B cell (primary cell): ENCODE measurements around the gene TOP2B. TPM values are rescaled to one million over a fixed set of nuclear protein-coding genes. Genes with fewer than 3 reads are reported as not detected.

Source experiments
- ATAC-seq: fragments of 200-7000 bp; cut with Tn5 transposase; one replicate; pipeline ENCODE4 v1.10.0; 2021; ENCODE audit warnings: low read depth, mild to moderate bottlenecking, moderate number of reproducible peaks, moderate library complexity
- CTCF ChIA-PET: fragments of 350-600 bp; sonication (Branson Sonifier 250); formaldehyde crosslinking; loops from one replicate; lab custom pipeline; 2021; ENCODE audit warnings: antibody characterized with exemption, inconsistent platforms; lab: Charles Lee
- POLR2A ChIA-PET: fragments of 350-600 bp; sonication (Branson Sonifier 250); formaldehyde crosslinking; loops from one replicate; lab custom pipeline; 2021; ENCODE audit warnings: antibody characterized with exemption; lab: Charles Lee
- DNase-seq: peaks from one replicate; pipeline ENCODE4 v3.0.0; 2013
- H2AFZ ChIP-seq: 2 replicates; pipeline ENCODE4 v1.6.1; 2012; ENCODE audit warnings: mild to moderate bottlenecking, low read depth, low read length; ENCODE audit not compliant: insufficient read depth, poor library complexity, severe bottlenecking
- H3K27ac ChIP-seq, 2 donors: 1 replicate in 1 of 2; 2 replicates in 1 of 2; pipeline ENCODE4 v1.5.1; 2012 to 2013; ENCODE audit warnings: low read length in 2 of 2, mild to moderate bottlenecking in 2 of 2, moderate library complexity in 1 of 2
- H3K27me3 ChIP-seq, 4 experiments: fragments of 200-600 bp in 1 of 4; sonication (generic) in 1 of 4; replicated peaks in 1 of 4; 1 replicate in 2 of 4; 2 replicates in 2 of 4; pipeline versions ENCODE4 v1.6.1 to v1.7.0; 2013 to 2016; ENCODE audit warnings: low read length in 3 of 4, mild to moderate bottlenecking in 2 of 4, mixed read lengths in 1 of 4, moderate library complexity in 1 of 4; ENCODE audit not compliant: insufficient read depth in 4 of 4, control insufficient read depth in 3 of 4; ENCODE audit errors: control extremely low read depth in 1 of 4
- H3K36me3 ChIP-seq, 2 experiments: replicated peaks in 1 of 2; 1 replicate in 1 of 2; 2 replicates in 1 of 2; pipeline versions ENCODE4 v1.6.1 to v1.7.1; 2013; ENCODE audit warnings: low read length in 1 of 2; ENCODE audit not compliant: insufficient read depth in 2 of 2, control insufficient read depth in 1 of 2; ENCODE audit errors: control extremely low read depth in 1 of 2, extremely low read depth in 1 of 2
- H3K4me1 ChIP-seq, 2 donors: fragments of 200-600 bp in 1 of 2; sonication (generic) in 1 of 2; 1 replicate in 1 of 2; 2 replicates in 1 of 2; pipeline versions ENCODE4 v1.5.1 to v1.6.1; 2013 to 2017; ENCODE audit warnings: low read length in 2 of 2; ENCODE audit not compliant: control insufficient read depth in 2 of 2, insufficient read depth in 2 of 2
- H3K4me2 ChIP-seq: replicated peaks from 2 replicates; pipeline ENCODE3; 2012; ENCODE audit warnings: mild to moderate bottlenecking, low read depth, low read length; ENCODE audit not compliant: poor library complexity, severe bottlenecking
- H3K4me3 ChIP-seq, 5 experiments: fragments of 200-600 bp in 1 of 5; sonication (generic) in 1 of 5; 1 replicate in 3 of 5; 2 replicates in 2 of 5; pipeline versions ENCODE4 v1.5.1 to v1.7.0; 2011 to 2016; ENCODE audit warnings: low read length in 4 of 5, mild to moderate bottlenecking in 4 of 5, low read depth in 2 of 5, control low read depth in 1 of 5, moderate library complexity in 1 of 5; ENCODE audit not compliant: insufficient read depth in 1 of 5; ENCODE audit errors: control extremely low read depth in 1 of 5, extremely low read depth in 1 of 5
- H3K79me2 ChIP-seq: fragments of 200-600 bp; sonication (generic); one replicate; pipeline ENCODE4 v1.6.0; 2016; ENCODE audit warnings: low read length; ENCODE audit not compliant: control insufficient read depth, insufficient read depth
- H3K9ac ChIP-seq: fragments of 200-600 bp; sonication (generic); 2 replicates; pipeline ENCODE4 v1.6.1; 2017; ENCODE audit warnings: mild to moderate bottlenecking, low read length, moderate library complexity
- H3K9me3 ChIP-seq, 3 donors: one replicate each; pipeline versions ENCODE4 v1.6.1 to v1.7.1; 2013; ENCODE audit warnings: low read length in 2 of 3; ENCODE audit not compliant: control insufficient read depth in 2 of 3, insufficient read depth in 1 of 3; ENCODE audit errors: control extremely low read depth in 1 of 3
- H4K20me1 ChIP-seq: 2 replicates; pipeline ENCODE4 v1.6.0; 2012; ENCODE audit warnings: mild to moderate bottlenecking, low read length; ENCODE audit not compliant: insufficient read depth, control insufficient read depth, poor library complexity, severe bottlenecking
- H3K27ac Mint-ChIP-seq: one replicate; pipeline ENCODE4 v1.8.0; 2021; ENCODE audit warnings: mixed read lengths
- H3K27me3 Mint-ChIP-seq: one replicate; pipeline ENCODE4 v1.8.0; 2021; ENCODE audit warnings: mixed read lengths
- H3K4me1 Mint-ChIP-seq: one replicate; pipeline ENCODE4 v1.8.0; 2021; ENCODE audit warnings: mixed read lengths
- H3K4me3 Mint-ChIP-seq: one replicate; pipeline ENCODE4 v1.8.0; 2021; ENCODE audit warnings: mixed read lengths
- H3K9me3 Mint-ChIP-seq: one replicate; pipeline ENCODE4 v1.8.0; 2022; ENCODE audit warnings: mixed read lengths; ENCODE audit not compliant: insufficient read depth
- CTCF ChIP-seq: fragments of 200-600 bp; IDR thresholded peaks from one replicate; pipeline ENCODE4 v1.8.0; 2022; ENCODE audit warnings: antibody characterized with exemption, mild to moderate bottlenecking
- EZH2 ChIP-seq: IDR thresholded peaks from 2 replicates; pipeline ENCODE4 v1.6.1; 2012; ENCODE audit warnings: borderline replicate concordance, low read depth, mild to moderate bottlenecking, moderate library complexity, low read length; ENCODE audit not compliant: insufficient read depth, poor library complexity, severe bottlenecking
- WGBS: methylation state at CpG from one replicate; pipeline ENCODE4 v1.1.5; 2013; ENCODE audit warnings: missing lambda C conversion rate; ENCODE audit not compliant: insufficient coverage; 5-methylcytosine and 5-hydroxymethylcytosine counted together
- intact Hi-C: fragments of 100-400 bp; cut with micrococcal nuclease; formaldehyde crosslinking; loops from one replicate; pipeline ENCODE4 v1.10.0; 2022
- polyA plus RNA-seq: library from polyadenylated mRNA; depleted of rRNA; stranded (reverse); fragments of >200 nt; gene quantifications from 2 replicates; pipeline ENCODE4 v1.2.3, GENCODE V29; 2012
- total RNA-seq, 2 donors: library from RNA; stranded (reverse); fragments of 120-200 nt in 1 of 2; gene quantifications; 1 replicate in 1 of 2; 2 replicates in 1 of 2; pipeline versions ENCODE4 v1.2.3 to v1.2.4, GENCODE V29; 2013 to 2022

Gene TOP2B
- total and polyA plus RNA-seq, 2 donors (not counting 1 experiment from before 2014, with no cell fraction given), result 22.2 to 149 TPM

- no peak overlapping the region for H3K27ac Mint-ChIP-seq
- no peaks in the 10 kb centered on the region for H3K27me3 ChIP-seq
- no peak for TF ChIP-seq EZH2
- no peak for TF ChIP-seq CTCF
- H3K27ac ChIP-seq, result no peak overlapping the region
- no peak overlapping the region for H3K4me2 ChIP-seq
- intact Hi-C loops, result loop anchor here (5.0 kb wide), 1 partner anchor 1328 kb away; no protein-coding TSS in a partner anchor
- no peaks in the 10 kb centered on the region for H3K79me2 ChIP-seq
- no peak overlapping the region for H3K4me3 ChIP-seq
- no peak overlapping the region for H2AFZ ChIP-seq
- CTCF ChIA-PET, result no interaction called here
- H3K9me3 ChIP-seq, result no peaks in the 10 kb centered on the region
- no peaks in the 10 kb centered on the region for H4K20me1 ChIP-seq
- no peaks in the 10 kb centered on the region for H3K27me3 Mint-ChIP-seq
- H3K36me3 ChIP-seq, result no peaks in the 10 kb centered on the region
- WGBS, result 78% methylated on average over 4 of the region's 8 CpGs
- no peak overlapping the region for H3K4me3 Mint-ChIP-seq
- DNase-seq (no peak), ATAC-seq (no peak)
- H3K4me1 ChIP-seq, result no peaks in the 10 kb centered on the region
- H3K4me1 Mint-ChIP-seq, result no peaks in the 10 kb centered on the region
- no peak overlapping the region for H3K9ac ChIP-seq
- no peaks in the 10 kb centered on the region for H3K9me3 Mint-ChIP-seq
- POLR2A ChIA-PET, result no interaction called here
These were observed 74.9 kb downstream of the TOP2B start for GRCh38 chr3:25589783-25590258.

GRCh38 chr3:25589104-25589782 is 75.5 kb downstream of the TOP2B start:
- no peak overlapping the region for H3K4me3 ChIP-seq
- Mint-ChIP-seq H3K4me3 (no peak overlapping the region), H3K27ac (no peak overlapping the region), H3K27me3 (no peaks in the 10 kb centered on the region), H3K4me1 (no peaks in the 10 kb centered on the region), H3K9me3 (no peaks in the 10 kb centered on the region)
- POLR2A ChIA-PET, result no interaction called here
- CTCF ChIA-PET, result no interaction called here
- H3K27ac ChIP-seq, result no peak overlapping the region
- H3K9ac ChIP-seq, result no peak overlapping the region
- intact Hi-C loops, result no loop called here
- no peaks in the 10 kb centered on the region for H3K27me3 ChIP-seq
- no peaks in the 10 kb centered on the region for H3K9me3 ChIP-seq
- TF ChIP-seq CTCF, result no peak
- TF ChIP-seq EZH2, result no peak
- H3K36me3 ChIP-seq, result no peaks in the 10 kb centered on the region
- ATAC-seq, result no peak
- WGBS, result 100% methylated on average over 2 of the region's 4 CpGs
- H3K4me1 ChIP-seq, result no peaks in the 10 kb centered on the region
- H4K20me1 ChIP-seq, result no peaks in the 10 kb centered on the region
- H3K4me2 ChIP-seq, result no peak overlapping the region
- DNase-seq, result no peak
- H3K79me2 ChIP-seq, result no peaks in the 10 kb centered on the region
- no peak overlapping the region for H2AFZ ChIP-seq
